HG03108 (cell line): ENCODE measurements around the gene CLIP1.
A peak's percentile ranks its signal among the peaks of the same experiment; 100 is the strongest.
"Not testable (repeated sequence)": the region's sequence is repeated elsewhere in the genome, so short reads cannot be mapped to it uniquely, and the experiment has no call there.

Experiments used
- ATAC-seq: cut with Tn5 transposase; IDR thresholded peaks from one replicate; pipeline ENCODE4 v1.9.1; 2021; ENCODE audit warnings: moderate library complexity; ENCODE audit not compliant: unreplicated experiment

The CLIP1 gene

GRCh38 chr12:122260735-122261134 lies 161.7 kb downstream of the CLIP1 start:
- ATAC-seq: not testable (repeated sequence)

GRCh38 chr12:122258939-122259338 lies 163.5 kb downstream of the CLIP1 start:
- ATAC-seq: not testable (repeated sequence)

GRCh38 chr12:122258462-122258861 lies 164.0 kb downstream of the CLIP1 start:
- not testable (repeated sequence) for ATAC-seq

- ATAC-seq: no peak
Measured at GRCh38 chr12:122250536-122250935, 171.9 kb downstream of the CLIP1 start.

GRCh38 chr12:122250047-122250446 lies 172.4 kb downstream of the CLIP1 start:
- ATAC-seq: no peak

- ATAC-seq: no peak
Measured at GRCh38 chr12:122245553-122245952, 176.9 kb downstream of the CLIP1 start.

- no peak for ATAC-seq
Measured at GRCh38 chr12:122244565-122245371, 177.7 kb downstream of the CLIP1 start.

GRCh38 chr12:122243965-122244364 lies 178.5 kb downstream of the CLIP1 start:
- no peak for ATAC-seq

GRCh38 chr12:122238861-122239260 lies 183.6 kb downstream of the CLIP1 start:
- ATAC-seq: no peak

- ATAC-seq: no peak
Measured at GRCh38 chr12:122235741-122236140, 186.7 kb downstream of the CLIP1 start.

GRCh38 chr12:122232691-122233090 lies 189.8 kb downstream of the CLIP1 start:
- ATAC-seq: no peak

- ATAC-seq: no peak
Measured at GRCh38 chr12:122230798-122231197, 191.7 kb downstream of the CLIP1 start.

GRCh38 chr12:122228092-122228491 lies 194.4 kb downstream of the CLIP1 start:
- ATAC-seq: no peak

- no peak for ATAC-seq
Measured at GRCh38 chr12:122227341-122227740, 195.1 kb downstream of the CLIP1 start.

GRCh38 chr12:122226366-122227125 lies 195.9 kb downstream of the CLIP1 start:
- no peak for ATAC-seq

- ATAC-seq: peak; percentile 96
Measured at GRCh38 chr12:122225683-122226365, 196.6 kb downstream of the CLIP1 start, which contains the start of gene DIABLO. Gene DIABLO, minus strand, starts transcription at chr12:122226052. Its CDS starts 38 bp downstream, at chr12:122226014.
